HepG2 (cell line): Measurements from ENCODE around the gene NLRP12. TPM values are rescaled to one million over a fixed set of nuclear protein-coding genes. Genes with fewer than 3 reads are reported as not detected.

Experiments used
- ATAC-seq: fragments of 200-7000 bp; cut with Tn5 transposase; 3 replicates; pipeline ENCODE4 v1.9.1; 2020; ENCODE audit warnings: mild to moderate bottlenecking, moderate library complexity
- BruUV-seq: library from RNA; stranded (reverse); fragments of 400-500 nt; replicated peaks from 2 replicates; lab custom pipeline; 2021; lab: Mats Ljungman, UMichigan
- CTCF ChIA-PET: fragments of 300-600 bp; formaldehyde crosslinking; extraction: SDS; loops from one replicate; lab custom pipeline; 2021; ENCODE audit warnings: low total read pairs, inconsistent platforms, low intra/inter-chr PET ratio; lab: Yijun Ruan, JAX
- POLR2A ChIA-PET: fragments of 350-600 bp; sonication (Branson Sonifier 250); formaldehyde crosslinking; loops from one replicate; lab custom pipeline; 2020; ENCODE audit warnings: antibody characterized with exemption, inconsistent platforms; lab: Yijun Ruan, JAX
- DNase-seq: peaks from one replicate; pipeline ENCODE4 v3.0.0-alpha.2; 2015; ENCODE audit warnings: low spot score
- FAIRE-seq: peaks from 3 replicates; lab custom pipeline; 2011; peaks lifted over from hg19 to GRCh38; lab: Jason Lieb, UNC
- H2AFZ ChIP-seq: one replicate; pipeline ENCODE4 v1.6.1; 2011; ENCODE audit warnings: low read length, inconsistent platforms
- H3K27ac ChIP-seq: fragments of 300-600 bp; 3 replicates; pipeline ENCODE4 v1.8.0; 2011; ENCODE audit warnings: mixed run types, mild to moderate bottlenecking, mixed read lengths, low read length, inconsistent platforms; ENCODE audit not compliant: insufficient read depth; ENCODE audit errors: extremely low read length
- H3K27me3 ChIP-seq, 2 experiments: fragments of 200-600 bp in 1 of 2; 2 replicates in 1 of 2; 3 replicates in 1 of 2; pipeline versions ENCODE4 v1.6.0 to v1.8.0; 2011; ENCODE audit warnings: low read length in 2 of 2, mild to moderate bottlenecking in 2 of 2, moderate library complexity in 2 of 2, inconsistent platforms in 1 of 2; ENCODE audit not compliant: insufficient read depth in 2 of 2, control insufficient read depth in 1 of 2
- H3K36me3 ChIP-seq, 2 experiments: fragments of 200-600 bp in 1 of 2; replicated peaks in 1 of 2; 2 replicates in 1 of 2; 3 replicates in 1 of 2; pipeline versions ENCODE4 v1.5.1 to v1.8.0; 2011; ENCODE audit warnings: low read length in 2 of 2, inconsistent platforms in 1 of 2; ENCODE audit not compliant: insufficient read depth in 2 of 2, control insufficient read depth in 1 of 2
- H3K4me1 ChIP-seq: 2 replicates; pipeline ENCODE4 v1.5.1; 2012; ENCODE audit warnings: low read length, inconsistent platforms; ENCODE audit not compliant: insufficient read depth
- H3K4me2 ChIP-seq: 2 replicates; pipeline ENCODE4 v1.6.0; 2011; ENCODE audit warnings: low read depth, low read length, inconsistent platforms
- H3K4me3 ChIP-seq, 3 experiments: fragments of 200-600 bp in 1 of 3; sonication (generic), shearing (Covaris generic) in 1 of 3; replicated peaks in 1 of 3; 2 replicates each; pipeline ENCODE4 v1.5.1; 2011 to 2016; ENCODE audit warnings: low read length in 3 of 3, inconsistent platforms in 2 of 3, low read depth in 2 of 3, mild to moderate bottlenecking in 2 of 3, control low read depth in 1 of 3, mixed read lengths in 1 of 3; ENCODE audit not compliant: insufficient read depth in 1 of 3
- H3K79me2 ChIP-seq: one replicate; pipeline ENCODE4 v1.6.1; 2011; ENCODE audit warnings: low read length, inconsistent platforms; ENCODE audit not compliant: insufficient read depth
- H3K9ac ChIP-seq: 2 replicates; pipeline ENCODE4 v1.6.0; 2011; ENCODE audit warnings: mild to moderate bottlenecking, low read depth, low read length, inconsistent platforms; ENCODE audit not compliant: insufficient read depth
- H3K9me3 ChIP-seq: 2 replicates; pipeline ENCODE4 v1.5.1; 2012; ENCODE audit warnings: mild to moderate bottlenecking, low read length
- H4K20me1 ChIP-seq: 2 replicates; pipeline ENCODE4 v1.6.0; 2011; ENCODE audit warnings: inconsistent platforms, mild to moderate bottlenecking, low read length, moderate library complexity; ENCODE audit not compliant: insufficient read depth
- CSRNP1 ChIP-seq: sonication (generic); formaldehyde crosslinking; IDR thresholded peaks from 2 replicates; pipeline ENCODE4 v1.8.1; 2023; ENCODE audit warnings: mild to moderate bottlenecking, missing genetic modification reagents
- DMTF1 ChIP-seq: sonication (generic); formaldehyde crosslinking; IDR thresholded peaks from 2 replicates; pipeline ENCODE4 v1.4.0; 2020; ENCODE audit warnings: mild to moderate bottlenecking, missing genetic modification reagents
- HDAC1 ChIP-seq: sonication (generic); formaldehyde crosslinking; IDR thresholded peaks from 2 replicates; pipeline ENCODE4 v1.5.1; 2020; ENCODE audit warnings: mild to moderate bottlenecking, missing genetic modification reagents
- IKZF1 ChIP-seq: fragments of 450-650 bp; IDR thresholded peaks from 2 replicates; pipeline ENCODE4 v1.7.1; 2016
- IKZF5 ChIP-seq: IDR thresholded peaks from 2 replicates; pipeline ENCODE4 v1.6.1; 2018; ENCODE audit warnings: missing genetic modification reagents, mild to moderate bottlenecking, missing compliant biosample characterization
- MTA1 ChIP-seq: sonication (generic); formaldehyde crosslinking; IDR thresholded peaks from 2 replicates; pipeline ENCODE4 v1.4.0; 2020; ENCODE audit warnings: missing genetic modification reagents, mild to moderate bottlenecking, borderline replicate concordance
- NAIF1 ChIP-seq: sonication (generic); formaldehyde crosslinking; IDR thresholded peaks from 2 replicates; pipeline ENCODE4 v1.5.0; 2020; ENCODE audit warnings: mild to moderate bottlenecking, missing genetic modification reagents, borderline replicate concordance
- POGZ ChIP-seq: sonication (generic); formaldehyde crosslinking; IDR thresholded peaks from 2 replicates; pipeline ENCODE4 v1.4.0; 2020; ENCODE audit warnings: mild to moderate bottlenecking, missing genetic modification reagents
- POLR2G ChIP-seq: fragments of 200-400 bp; formaldehyde crosslinking; IDR thresholded peaks from 2 replicates; pipeline ENCODE4 v1.6.1; 2018; ENCODE audit warnings: mild to moderate bottlenecking, low read depth, low read length, moderate library complexity
- ZKSCAN8 ChIP-seq: IDR thresholded peaks from 2 replicates; pipeline ENCODE4 v1.6.1; 2016; ENCODE audit warnings: borderline replicate concordance, missing genetic modification reagents, missing compliant biosample characterization
- ZNF503 ChIP-seq: sonication (generic); formaldehyde crosslinking; IDR thresholded peaks from 2 replicates; pipeline ENCODE4 v1.4.0; 2020; ENCODE audit warnings: missing genetic modification reagents
- ZNF567 ChIP-seq: sonication (generic); formaldehyde crosslinking; IDR thresholded peaks from 2 replicates; pipeline ENCODE4 v1.8.1; 2023; ENCODE audit warnings: mild to moderate bottlenecking, missing genetic modification reagents, borderline replicate concordance
- ZNF639 ChIP-seq: conservative IDR thresholded peaks from 2 replicates; pipeline ENCODE4 v1.6.1; 2018; ENCODE audit warnings: missing genetic modification reagents
- ZNF740 ChIP-seq: sonication (generic); formaldehyde crosslinking; IDR thresholded peaks from 2 replicates; pipeline ENCODE4 v1.4.0; 2020; ENCODE audit warnings: missing genetic modification reagents
- WGBS: methylation state at CpG from one replicate; pipeline ENCODE4 v1.1.6; 2017; ENCODE audit warnings: low lambda C conversion rate; 5-methylcytosine and 5-hydroxymethylcytosine counted together
- in situ Hi-C: cut with HindIII; loops from 2 replicates; pipeline ENCODE4 v1.10.0; 2017; ENCODE audit warnings: low pct_unique_long_range_greater_than_20kb; ENCODE audit not compliant: extremely low pct_ligation_motif_present
- intact Hi-C: fragments of 100-400 bp; cut with micrococcal nuclease; formaldehyde crosslinking; loops from one replicate; pipeline ENCODE4 v1.10.0; 2022; ENCODE audit not compliant: unreplicated experiment
- polyA plus RNA-seq, 8 experiments: library from polyadenylated mRNA; depleted of rRNA in 3 of 8; stranded (reverse) in 7 of 8; unstranded in 1 of 8; fragments of >200 nt; fragmentation: Illumina TruSeq in 4 of 8; extraction: Trizol in 4 of 8; gene quantifications; 2 replicates each; pipeline versions ENCODE4 v1.2.1 to v1.2.3, GENCODE V29; 2011 to 2016; ENCODE audit warnings: low read depth in 4 of 8, missing spikeins in 1 of 8, mixed read lengths in 1 of 8; ENCODE audit not compliant: insufficient read depth in 1 of 8
- total RNA-seq, 5 experiments: library from RNA; depleted of rRNA; stranded (reverse); fragments of >200 nt; fragmentation: Illumina TruSeq; extraction: Trizol; gene quantifications; 2 replicates each; pipeline ENCODE4 v1.2.3, GENCODE V29; 2016; ENCODE audit warnings: low read depth in 1 of 5

NLRP12 gene
- total and polyA plus RNA-seq, 2 of the 13 experiments (the other 11 are each of a cell fraction or from before 2014, with no cell fraction given), result 0.15 to 0.20 TPM

GRCh38 chr19:53864308-53864836 is 40.3 kb upstream of the NLRP12 start:
- no TSS peak for BruUV-seq
- DNase-seq, result peak; percentile 99
- intact Hi-C loops, result no loop called here
- Histone ChIP-seq H4K20me1 (0 out of 2 replicates have a peak, but pooled peaks cover 5% of the 10 kb centered on the region), H3K27me3 (no peaks in the 10 kb centered on the region; a peak in 1 of 5 replicates), H2AFZ (no peak overlapping the region), H3K4me3 (peak overlapping the region; percentile 34 to 97 (median 84); a peak in 5 of 6 replicates), H3K27ac (peak overlapping the region; percentile 100), H3K36me3 (no peaks in the 10 kb centered on the region), H3K9me3 (no peaks in the 10 kb centered on the region), H3K9ac (peak overlapping the region; percentile 99), H3K4me2 (peak overlapping the region; percentile 92), H3K4me1 (peaks cover 34% of the 10 kb centered on the region), H3K79me2 (peaks cover 29% of the 10 kb centered on the region)
- CTCF ChIA-PET, result no interaction called here
- FAIRE-seq, result peak; percentile 96
- 7% methylated on average over 4 of the region's 6 CpGs for WGBS
- ATAC-seq, result peak; percentile 58
- in situ Hi-C loops, result no loop called here
- POLR2A ChIA-PET, result interaction anchor here (0.8 to 5.6 kb wide), 12 partner anchors 9 to 337 kb away, joined by 3 to 102 read pairs (median 5); partner anchors contain the start of genes MBOAT7, PRKCG, RPS9 and TSEN34
- 0 out of 2 replicates have a peak, but pooled peaks have one; percentile 54 for TF ChIP-seq ZNF503 (CRISPR knock-in tag)
- TF ChIP-seq IKZF1, result no peak
- 0 out of 2 replicates have a peak, but pooled peaks have one; percentile 52 for TF ChIP-seq ZNF567 (CRISPR knock-in tag)
- peak; percentile 91 for TF ChIP-seq IKZF5
- TF ChIP-seq ZNF740 (CRISPR knock-in tag), result peak; percentile 70; the same call in 1 of the 2 replicates
- no peak for TF ChIP-seq DMTF1 (CRISPR knock-in tag)
- TF ChIP-seq ZNF639 (CRISPR knock-in tag), result peak; percentile 59; the same call in 1 of the 2 replicates
- peak; percentile 69 for TF ChIP-seq MTA1 (CRISPR knock-in tag)
- TF ChIP-seq NAIF1 (CRISPR knock-in tag), result 0 out of 2 replicates have a peak, but pooled peaks have one; percentile 29
- TF ChIP-seq HDAC1 (CRISPR knock-in tag), result peak; percentile 89
- TF ChIP-seq POLR2G, result peak; percentile 80
- TF ChIP-seq ZKSCAN8 (CRISPR knock-in tag), result peak; percentile 89; the same call in 1 of the 2 replicates
- TF ChIP-seq POGZ (CRISPR knock-in tag), result 0 out of 2 replicates have a peak, but pooled peaks have one; percentile 21
- TF ChIP-seq CSRNP1, result peak; percentile 82
